GM23248 (cell line): Measurements from ENCODE around the gene MVB12B.

Source experiments
- EZH2 ChIP-seq: fragments of 200-600 bp; sonication (generic); IDR thresholded peaks from 2 replicates; pipeline ENCODE4 v1.6.1; 2018; ENCODE audit warnings: antibody characterized with exemption, mild to moderate bottlenecking; ENCODE audit not compliant: insufficient read depth, poor library complexity, severe bottlenecking
- EZH2phosphoT487 ChIP-seq: fragments of 200-600 bp; sonication (generic); IDR thresholded peaks from 2 replicates; pipeline ENCODE4 v1.6.1; 2018; ENCODE audit warnings: antibody characterized with exemption, moderate library complexity, mild to moderate bottlenecking, low read depth; ENCODE audit not compliant: insufficient read depth

DNA sequence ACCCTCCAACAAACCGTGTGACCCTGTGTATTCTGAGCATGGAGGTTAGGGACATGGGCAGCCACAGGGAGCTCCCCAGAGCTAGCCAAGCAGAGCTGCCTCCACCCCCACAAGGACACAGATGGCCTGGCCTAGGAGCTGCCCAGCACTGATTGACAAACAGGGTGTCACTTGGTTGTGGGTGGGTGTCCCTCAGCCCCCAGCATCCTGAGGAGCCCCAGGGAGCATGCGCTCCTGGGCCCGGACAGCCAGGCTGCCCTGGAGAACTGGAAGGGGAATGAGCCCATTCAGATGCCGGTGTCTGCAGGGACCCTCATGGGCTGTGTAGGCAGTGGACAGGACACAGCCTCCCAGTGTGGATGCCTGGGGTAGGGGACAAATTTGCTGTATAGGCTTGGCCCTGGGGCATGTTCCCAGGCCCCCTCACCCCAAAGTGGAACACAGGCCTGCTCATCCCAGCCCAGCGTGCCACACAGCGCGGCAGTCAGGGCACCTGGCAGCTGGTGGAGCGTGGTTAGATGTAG is 162.3 kb downstream of the MVB12B start:
- no peak for TF ChIP-seq EZH2
- TF ChIP-seq EZH2phosphoT487: no peak
